ENCODE data around the gene FAT2. TPM values are rescaled to one million over a fixed set of nuclear protein-coding genes. Genes with fewer than 3 reads are reported as not detected.

The FAT2 gene
- total RNA-seq, 1 donor from 2014 or later: under 0.01 TPM

- no peak for TF ChIP-seq CTCF (conservative IDR thresholded peaks at IDR 0.05; ENCODE audit: low read depth, low read length)
- DNase-seq (ENCODE audit: low read depth): no peak
- H3K4me3 ChIP-seq (ENCODE audit: low read depth, low read length): no peak overlapping the region
Measured at GRCh38 chr5:151556806-151557205, 34.3 kb downstream of the FAT2 start.

GRCh38 chr5:151555760-151556576 is 35.2 kb downstream of the FAT2 start:
- H3K4me3 ChIP-seq (ENCODE audit: low read depth, low read length): no peak overlapping the region
- no peak for DNase-seq (ENCODE audit: low read depth)
- no peak for TF ChIP-seq CTCF (conservative IDR thresholded peaks at IDR 0.05; ENCODE audit: low read depth, low read length)

- TF ChIP-seq CTCF (conservative IDR thresholded peaks at IDR 0.05; ENCODE audit: low read depth, low read length): no peak
- DNase-seq (ENCODE audit: low read depth): no peak
- no peak overlapping the region for H3K4me3 ChIP-seq (ENCODE audit: low read depth, low read length)
Measured at GRCh38 chr5:151553695-151554094, 37.4 kb downstream of the FAT2 start.

GRCh38 chr5:151553130-151553670 is 37.9 kb downstream of the FAT2 start:
- no peak for DNase-seq (ENCODE audit: low read depth)
- no peak for TF ChIP-seq CTCF (conservative IDR thresholded peaks at IDR 0.05; ENCODE audit: low read depth, low read length)
- no peak overlapping the region for H3K4me3 ChIP-seq (ENCODE audit: low read depth, low read length)

- no peak for TF ChIP-seq CTCF (conservative IDR thresholded peaks at IDR 0.05; ENCODE audit: low read depth, low read length)
- H3K4me3 ChIP-seq (ENCODE audit: low read depth, low read length): no peak overlapping the region
- DNase-seq (ENCODE audit: low read depth): no peak
Measured at GRCh38 chr5:151551985-151552384, 39.1 kb downstream of the FAT2 start.

- DNase-seq (ENCODE audit: low read depth): no peak
- no peak overlapping the region for H3K4me3 ChIP-seq (ENCODE audit: low read depth, low read length)
- TF ChIP-seq CTCF (conservative IDR thresholded peaks at IDR 0.05; ENCODE audit: low read depth, low read length): no peak
Measured at GRCh38 chr5:151550146-151550545, 41.0 kb downstream of the FAT2 start.

- no peak overlapping the region for H3K4me3 ChIP-seq (ENCODE audit: low read depth, low read length)
- DNase-seq (ENCODE audit: low read depth): no peak
- TF ChIP-seq CTCF (conservative IDR thresholded peaks at IDR 0.05; ENCODE audit: low read depth, low read length): no peak
Measured at GRCh38 chr5:151549713-151550112, 41.4 kb downstream of the FAT2 start.

All from epithelial cell of proximal tubule (primary cell).